Smooth muscle cell of the brain vasculature (primary cell): ENCODE data around the gene CCNL1.
"Not testable (repeated sequence)": the region's sequence is repeated elsewhere in the genome, so short reads cannot be mapped to it uniquely, and the experiment has no call there.

Experiments
- DNase-seq: peaks from one replicate; pipeline ENCODE4 v3.0.0-alpha.2; 2012; ENCODE audit warnings: low read depth, low spot score

The CCNL1 gene

GRCh38 chr3:157172746-157173145 is 12.8 kb upstream of the CCNL1 start:
- no peak for DNase-seq

DNA sequence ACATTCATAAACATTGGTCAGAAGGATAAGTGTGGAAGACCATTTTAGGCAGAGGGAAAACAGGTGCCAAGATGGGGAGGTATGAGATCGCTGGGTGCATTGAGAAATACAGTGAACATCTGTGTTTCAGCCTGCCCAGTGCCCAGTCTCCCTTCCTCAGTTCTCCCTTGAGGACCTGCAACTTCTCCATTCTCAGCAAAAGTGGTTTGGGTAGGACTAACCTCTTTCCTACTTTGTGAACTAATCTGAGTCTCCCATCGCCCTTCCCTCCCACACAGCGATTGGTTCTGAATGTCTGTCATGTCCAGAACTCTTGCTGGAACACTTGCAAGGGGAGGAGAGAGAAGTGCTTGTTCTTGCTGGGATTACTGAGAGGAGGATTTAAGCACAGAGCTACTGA is 10.9 kb upstream of the CCNL1 start:
- no peak for DNase-seq

GRCh38 chr3:157167371-157168042 is 7.6 kb upstream of the CCNL1 start:
- no peak for DNase-seq

DNA sequence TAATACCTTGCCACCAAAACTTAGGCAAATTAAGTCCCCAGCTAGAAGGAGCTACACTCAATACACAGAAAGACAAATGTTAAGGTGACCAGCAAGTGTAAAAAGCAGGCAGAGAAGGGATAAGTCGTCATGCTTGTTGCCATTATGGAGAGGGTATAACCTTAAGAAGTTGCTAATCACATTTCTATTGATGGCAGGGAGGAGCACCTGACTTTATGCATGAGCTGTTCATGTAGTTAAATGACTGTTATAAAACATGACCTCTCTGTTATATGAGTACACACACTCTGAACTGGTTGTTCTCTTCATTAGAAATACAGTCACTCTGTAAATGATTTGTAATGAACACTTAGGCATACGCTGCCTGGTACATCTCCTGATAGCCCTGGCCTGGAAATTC is 6.6 kb upstream of the CCNL1 start:
- no peak for DNase-seq

DNA sequence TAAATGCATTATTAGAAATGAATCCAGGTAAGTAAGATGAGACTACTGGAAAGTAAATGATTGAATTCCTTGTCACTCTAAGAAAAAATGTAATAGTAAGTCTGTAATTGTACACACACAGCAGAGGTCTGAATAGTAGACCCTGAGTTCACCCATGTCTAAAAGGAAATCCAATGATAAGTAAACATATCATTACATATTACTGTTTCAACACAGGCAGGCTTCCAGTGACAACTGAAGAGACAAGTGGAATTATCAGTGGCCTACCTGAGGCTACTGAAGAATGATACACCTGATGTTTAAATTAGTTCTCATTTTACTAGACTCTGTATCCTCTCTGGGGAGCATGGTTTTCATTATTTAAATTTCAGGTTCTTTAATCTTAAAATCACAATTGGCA is 6.2 kb upstream of the CCNL1 start:
- DNase-seq: no peak

GRCh38 chr3:157163217-157163953 is 3.4 kb upstream of the CCNL1 start:
- DNase-seq: no peak

- DNase-seq: not testable (repeated sequence)
These were observed 2.7 kb upstream of the CCNL1 start for GRCh38 chr3:157162620-157163019.

DNA sequence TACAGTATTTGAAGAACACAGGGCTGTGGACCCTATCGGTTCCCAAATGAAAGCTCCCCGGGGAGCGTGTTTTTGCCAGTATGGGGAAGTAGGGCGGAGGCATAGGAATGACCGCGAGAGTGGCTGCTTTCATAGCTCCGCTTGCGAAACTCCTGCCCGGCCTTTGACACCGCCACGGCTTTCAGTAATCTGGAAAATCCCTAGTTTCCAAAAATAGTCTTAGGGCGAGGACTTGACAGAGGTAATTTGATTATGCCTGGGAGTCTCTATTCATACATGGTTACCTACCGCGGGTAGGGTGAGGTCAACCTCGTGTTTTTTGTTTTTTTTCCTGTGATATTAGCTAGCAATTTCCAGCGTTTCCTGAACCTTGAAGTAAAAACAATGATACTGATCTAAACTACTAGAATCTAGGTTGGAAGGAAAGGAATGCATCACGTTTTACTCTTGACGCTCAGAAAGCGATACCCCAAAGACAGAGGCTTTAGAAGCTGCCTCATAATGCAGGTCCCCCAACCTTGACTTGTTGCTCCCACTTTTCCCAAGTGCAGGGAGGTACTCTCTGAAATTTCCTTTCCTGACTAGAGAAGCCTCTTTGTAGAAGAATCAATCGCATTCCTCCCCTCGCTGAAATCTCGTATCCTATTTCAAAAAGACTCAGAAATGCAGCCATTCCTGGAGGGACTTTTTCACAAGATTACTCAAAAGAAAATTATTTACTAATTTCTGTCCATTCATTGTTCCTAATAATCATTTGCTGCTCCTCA is 894 bp upstream of the CCNL1 start:
- DNase-seq: no peak

DNA sequence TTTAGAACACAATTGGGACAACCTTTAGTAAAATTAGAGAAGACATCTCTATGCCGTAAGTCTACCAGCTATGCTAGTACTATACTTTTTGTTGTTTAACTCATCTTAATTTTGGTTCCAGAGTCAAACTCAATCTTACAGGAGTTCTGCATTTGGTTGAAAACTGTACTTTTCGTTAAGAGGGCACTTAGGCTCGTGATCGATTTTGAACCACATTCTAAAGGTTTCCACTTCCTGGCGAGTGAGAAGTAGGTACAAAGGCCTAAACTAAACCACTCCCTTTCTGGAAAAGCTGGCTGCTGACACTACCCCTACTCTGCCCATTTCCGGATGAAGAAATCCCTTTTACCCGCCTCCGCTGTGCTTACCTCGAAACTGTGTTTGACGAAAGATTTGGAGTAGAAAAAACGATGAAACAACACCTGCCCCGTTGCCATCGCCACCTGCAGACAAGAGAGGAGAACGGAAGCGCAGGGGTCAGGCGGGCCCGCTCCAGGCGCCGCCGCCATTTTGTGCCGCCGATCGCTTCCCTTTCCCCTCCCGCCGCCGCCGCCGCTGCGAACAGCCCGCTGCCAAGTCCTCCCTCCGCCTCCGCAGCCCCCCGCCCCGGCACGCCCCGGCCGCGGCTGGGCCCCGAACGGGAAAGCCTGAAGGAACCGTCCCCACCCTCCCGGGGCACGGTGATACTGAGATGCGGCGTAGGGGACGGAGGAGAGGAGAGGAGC is 748 bp downstream of the CCNL1 start:
- DNase-seq: no peak

GRCh38 chr3:157157836-157158235 is 2.1 kb downstream of the CCNL1 start:
- no peak for DNase-seq

DNA sequence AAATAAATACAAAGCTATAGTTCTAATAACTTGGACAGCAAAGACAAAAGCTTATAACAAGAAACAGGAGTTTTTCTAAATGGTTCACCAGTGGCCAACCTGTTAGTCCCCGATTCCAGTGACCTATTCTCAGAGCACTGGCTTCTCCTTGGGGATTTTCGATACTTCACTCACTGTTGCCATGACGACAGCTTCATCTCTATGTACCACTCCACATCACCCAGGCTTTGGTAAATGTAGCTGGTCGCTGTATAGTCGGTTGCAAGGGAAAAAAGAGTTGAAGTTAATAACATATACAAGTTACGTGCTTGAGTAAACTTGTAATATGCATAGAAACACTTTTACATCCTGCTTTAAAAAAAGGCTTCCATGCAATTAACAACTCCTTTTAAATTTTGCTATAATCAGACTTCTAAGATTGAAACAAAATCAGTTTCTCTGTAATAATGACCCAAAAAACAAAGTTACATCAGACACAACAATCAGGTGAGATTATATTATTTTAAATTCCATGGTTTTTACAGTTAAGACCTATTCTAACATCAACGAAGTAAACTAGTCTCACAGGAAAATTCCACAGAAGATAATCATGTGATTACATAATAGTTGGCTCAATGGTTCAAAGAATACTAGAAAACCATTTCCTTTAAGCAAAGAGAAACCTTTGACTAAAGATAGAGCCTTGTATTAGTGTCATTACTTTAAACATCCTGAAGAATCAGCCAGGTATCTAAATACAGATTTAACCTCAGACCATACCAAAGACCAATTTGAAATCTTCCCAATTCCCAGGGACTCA is 2.9 kb downstream of the CCNL1 start:
- DNase-seq: no peak

- no peak for DNase-seq
These were observed 4.4 kb downstream of the CCNL1 start for GRCh38 chr3:157155591-157155990.

GRCh38 chr3:157154563-157155330 is 5.2 kb downstream of the CCNL1 start:
- DNase-seq: no peak

- no peak for DNase-seq
These were observed 7.0 kb downstream of the CCNL1 start for GRCh38 chr3:157152930-157153329.

- no peak for DNase-seq
These were observed 7.5 kb downstream of the CCNL1 start for GRCh38 chr3:157152438-157152837.

- DNase-seq: no peak
These were observed 8.3 kb downstream of the CCNL1 start for GRCh38 chr3:157151627-157152026.

DNA sequence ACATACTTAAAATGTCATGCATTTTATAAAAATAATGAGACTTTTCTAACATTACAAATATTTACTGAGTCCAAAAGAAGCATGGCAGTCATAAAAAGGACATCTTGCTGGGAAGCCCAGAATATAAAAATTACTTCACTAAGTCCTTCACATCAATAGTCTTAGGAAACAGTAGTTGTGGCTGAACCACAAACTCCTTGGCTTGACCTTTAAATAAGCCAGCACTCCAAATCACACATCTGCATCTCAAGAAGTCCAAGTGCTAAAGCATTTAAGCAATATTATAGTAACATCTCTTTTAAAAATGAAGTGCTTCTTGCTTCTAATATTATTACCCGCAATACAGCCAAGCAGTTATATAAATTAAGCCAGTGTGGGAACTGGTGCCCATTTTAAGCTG is 8.8 kb downstream of the CCNL1 start:
- no peak for DNase-seq

GRCh38 chr3:157149136-157149696 is 10.7 kb downstream of the CCNL1 start:
- DNase-seq: no peak

DNA sequence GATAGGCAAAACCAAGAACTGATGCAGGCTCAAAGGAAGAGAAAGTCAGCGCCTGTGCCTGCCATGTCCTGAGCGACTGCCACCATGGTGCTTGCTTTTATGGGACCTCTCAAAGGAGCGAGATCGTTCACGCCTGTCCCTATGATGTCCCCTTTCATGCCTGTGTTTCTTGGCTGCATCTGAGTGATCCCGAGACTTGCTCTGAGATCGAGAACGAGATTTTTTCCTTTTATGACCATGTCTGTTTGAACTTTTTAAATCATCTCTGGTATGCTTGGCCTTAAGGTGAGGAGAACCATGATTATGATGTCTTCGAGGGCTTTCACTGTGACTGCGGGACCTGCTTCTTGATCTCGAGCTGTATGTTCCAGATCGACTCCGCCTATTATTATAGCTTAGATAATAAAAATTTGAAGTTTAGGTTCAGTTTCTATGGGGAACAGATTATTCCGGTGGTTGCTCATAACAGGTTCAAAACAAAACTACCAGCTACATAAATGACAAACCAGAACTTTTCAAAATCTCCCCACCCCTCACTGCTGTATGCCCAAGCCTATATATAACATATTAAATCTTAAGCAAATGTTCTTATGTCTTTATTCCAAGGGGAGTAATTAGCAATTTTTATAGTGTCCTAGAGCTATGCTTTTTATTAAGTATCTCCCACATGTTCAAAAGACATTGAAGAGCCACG is 11.6 kb downstream of the CCNL1 start:
- no peak for DNase-seq
